ENCODE data around the gene RNASE11.

- TF ChIP-seq CTCF (IDR thresholded peaks at IDR 0.05) (no peak), POLR2A (IDR thresholded peaks at IDR 0.05) (no peak)
Measured at GRCh38 chr14:20563971-20564370, 23.8 kb downstream of the RNASE11 start.
